GM12875 (cell line): Measurements from ENCODE around the gene STRADA.
"Not testable (repeated sequence)": the region's sequence is repeated elsewhere in the genome, so short reads cannot be mapped to it uniquely, and the experiment has no call there.

Source experiments
- H3K4me3 ChIP-seq: one replicate; pipeline ENCODE4 v1.5.1; 2011; ENCODE audit warnings: low read depth, low read length, control low read depth
- TF ChIP-seq, protein P1 (sequence below): IDR thresholded peaks from 2 replicates; pipeline ENCODE4 v1.5.1; 2011; ENCODE audit warnings: low read depth, mild to moderate bottlenecking, control low read depth, inconsistent platforms, low read length, moderate library complexity, borderline replicate concordance; ENCODE audit not compliant: insufficient read depth

Gene STRADA

DNA sequence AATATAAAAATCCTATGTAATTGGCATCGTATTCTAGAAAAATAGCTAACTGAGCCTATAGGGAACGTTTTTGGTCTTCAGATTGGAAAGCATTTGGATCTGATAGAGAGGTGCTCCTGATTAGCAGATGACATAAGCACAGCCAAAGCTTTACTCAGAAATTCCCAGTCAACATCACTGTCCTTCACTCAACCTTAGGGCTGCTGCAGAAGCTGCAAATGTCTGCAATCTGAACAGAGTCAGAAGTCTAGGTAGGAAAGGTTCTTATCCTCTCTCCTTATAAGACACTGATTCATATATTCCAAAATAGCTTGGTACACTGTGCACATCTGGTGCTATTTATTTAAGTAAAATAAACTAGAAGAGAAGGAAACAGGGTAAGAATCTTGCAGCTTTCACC lies 19.2 kb downstream of the STRADA start:
- no peak overlapping the region for H3K4me3 ChIP-seq
- TF ChIP-seq, protein P1, sequence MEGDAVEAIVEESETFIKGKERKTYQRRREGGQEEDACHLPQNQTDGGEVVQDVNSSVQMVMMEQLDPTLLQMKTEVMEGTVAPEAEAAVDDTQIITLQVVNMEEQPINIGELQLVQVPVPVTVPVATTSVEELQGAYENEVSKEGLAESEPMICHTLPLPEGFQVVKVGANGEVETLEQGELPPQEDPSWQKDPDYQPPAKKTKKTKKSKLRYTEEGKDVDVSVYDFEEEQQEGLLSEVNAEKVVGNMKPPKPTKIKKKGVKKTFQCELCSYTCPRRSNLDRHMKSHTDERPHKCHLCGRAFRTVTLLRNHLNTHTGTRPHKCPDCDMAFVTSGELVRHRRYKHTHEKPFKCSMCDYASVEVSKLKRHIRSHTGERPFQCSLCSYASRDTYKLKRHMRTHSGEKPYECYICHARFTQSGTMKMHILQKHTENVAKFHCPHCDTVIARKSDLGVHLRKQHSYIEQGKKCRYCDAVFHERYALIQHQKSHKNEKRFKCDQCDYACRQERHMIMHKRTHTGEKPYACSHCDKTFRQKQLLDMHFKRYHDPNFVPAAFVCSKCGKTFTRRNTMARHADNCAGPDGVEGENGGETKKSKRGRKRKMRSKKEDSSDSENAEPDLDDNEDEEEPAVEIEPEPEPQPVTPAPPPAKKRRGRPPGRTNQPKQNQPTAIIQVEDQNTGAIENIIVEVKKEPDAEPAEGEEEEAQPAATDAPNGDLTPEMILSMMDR: no peak

DNA sequence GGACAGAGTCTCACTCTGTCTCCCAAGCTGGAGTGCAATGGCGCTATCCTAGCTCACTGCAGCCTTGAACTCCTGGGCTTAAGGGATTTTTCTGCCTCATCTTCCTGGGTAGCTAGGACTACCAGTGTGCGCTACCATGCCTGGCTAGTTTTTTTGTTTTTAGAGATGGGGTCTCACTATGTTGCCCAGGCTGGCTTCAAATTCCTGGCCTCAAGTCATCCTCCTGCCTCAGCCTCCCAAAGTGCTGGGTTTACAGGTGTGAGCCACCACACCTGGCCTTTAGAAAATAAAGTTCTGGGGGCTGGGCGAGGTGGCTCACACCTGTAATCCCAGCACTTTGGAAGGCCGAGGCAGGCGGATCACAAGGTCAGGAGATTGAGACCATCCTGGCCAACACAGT lies 21.4 kb downstream of the STRADA start:
- H3K4me3 ChIP-seq: not testable (repeated sequence)

DNA sequence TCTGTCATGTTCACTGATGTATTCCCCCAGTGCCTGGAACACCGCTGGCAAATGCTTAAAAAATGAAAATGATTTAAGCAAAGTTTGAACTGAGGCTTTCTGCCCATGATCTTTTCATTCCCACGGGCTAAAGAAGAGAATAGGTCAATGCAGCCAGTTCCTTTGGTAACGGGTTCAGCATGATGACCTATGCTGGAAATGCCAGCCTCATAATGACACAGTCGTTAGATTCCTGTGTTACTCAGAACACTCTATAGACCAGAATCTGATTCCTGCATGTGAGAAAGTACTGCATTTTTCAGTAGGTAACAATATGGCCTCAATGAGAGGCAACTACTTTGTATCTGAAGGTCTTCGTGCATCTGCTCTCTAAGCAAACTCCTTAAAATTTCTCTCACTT lies 22.6 kb downstream of the STRADA start:
- no peak overlapping the region for H3K4me3 ChIP-seq
- TF ChIP-seq, protein P1: no peak

DNA sequence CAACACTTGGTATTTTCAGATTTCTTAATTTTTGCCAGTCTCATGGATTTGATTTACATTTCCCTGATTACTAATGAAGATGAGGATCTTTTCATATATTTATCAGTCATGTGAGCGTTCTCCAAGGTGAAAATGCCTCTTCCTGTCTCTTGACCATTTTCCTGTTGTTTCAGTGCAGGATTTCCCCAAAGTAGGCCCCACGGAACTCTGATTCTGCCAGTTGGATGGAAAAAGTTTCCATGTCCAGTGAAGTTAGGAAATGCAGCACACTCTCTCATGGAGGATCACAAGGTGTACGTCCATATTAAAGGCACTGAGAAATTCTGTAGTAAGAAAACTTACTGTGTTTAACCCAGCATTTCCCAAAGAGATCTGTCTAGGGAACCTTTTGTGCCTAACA lies 25.2 kb downstream of the STRADA start:
- TF ChIP-seq, protein P1: no peak
- H3K4me3 ChIP-seq: no peak overlapping the region

DNA sequence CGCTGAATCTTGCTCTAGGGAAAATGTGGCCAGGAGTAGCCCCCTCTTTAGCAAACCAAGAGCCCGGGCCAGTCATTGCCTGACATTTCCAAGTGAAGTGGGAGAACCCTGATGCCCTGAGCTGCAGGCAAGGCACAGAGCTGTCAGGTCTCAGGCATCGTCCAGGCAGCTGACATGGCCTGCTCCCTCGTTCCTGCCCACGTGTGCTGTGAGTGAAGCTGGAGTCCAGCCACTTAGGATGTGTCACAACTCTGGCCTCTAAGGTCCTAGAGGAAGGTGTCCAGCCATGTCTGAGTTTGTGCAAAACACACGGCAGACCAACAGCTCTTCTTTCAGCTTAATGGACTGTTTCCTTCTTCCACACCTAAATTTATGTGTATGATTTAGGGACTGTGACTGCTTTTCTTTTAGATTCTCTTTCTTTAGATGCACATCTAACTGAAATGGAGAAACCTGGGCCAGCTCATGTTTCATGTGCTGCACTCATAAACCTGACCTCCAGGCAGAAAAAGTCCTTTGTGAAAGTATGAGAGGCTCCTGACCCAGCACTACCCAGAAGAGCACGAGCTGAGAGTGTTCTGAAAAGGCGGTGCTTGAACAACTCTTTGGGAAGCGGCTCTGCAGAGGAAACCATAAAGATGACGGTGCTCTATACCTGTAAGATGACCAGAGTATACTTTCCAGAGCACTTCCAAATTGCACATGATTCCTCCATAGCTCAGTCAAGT lies 26.9 kb downstream of the STRADA start:
- TF ChIP-seq, protein P1: no peak
- H3K4me3 ChIP-seq: no peak overlapping the region

DNA sequence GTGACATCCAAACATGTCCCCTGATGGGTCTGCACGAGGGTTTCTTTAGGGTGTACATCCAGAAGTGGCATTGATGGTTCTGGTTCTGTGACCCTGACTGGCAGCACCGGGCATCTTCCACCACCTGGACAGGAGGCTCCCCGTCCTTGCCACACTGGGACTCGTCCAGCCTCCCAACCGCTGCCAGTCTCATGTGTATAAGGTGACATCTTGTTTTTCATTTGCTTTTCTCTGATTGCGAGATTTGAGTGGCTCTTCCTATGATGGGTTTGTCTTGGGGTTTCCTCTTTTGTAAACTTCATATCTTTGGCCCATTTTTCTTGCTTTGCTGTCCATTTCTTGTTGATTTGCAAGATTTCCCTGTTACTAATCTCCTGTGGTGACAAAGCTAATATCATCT lies 32.5 kb downstream of the STRADA start:
- TF ChIP-seq, protein P1: no peak
- H3K4me3 ChIP-seq: no peak overlapping the region

DNA sequence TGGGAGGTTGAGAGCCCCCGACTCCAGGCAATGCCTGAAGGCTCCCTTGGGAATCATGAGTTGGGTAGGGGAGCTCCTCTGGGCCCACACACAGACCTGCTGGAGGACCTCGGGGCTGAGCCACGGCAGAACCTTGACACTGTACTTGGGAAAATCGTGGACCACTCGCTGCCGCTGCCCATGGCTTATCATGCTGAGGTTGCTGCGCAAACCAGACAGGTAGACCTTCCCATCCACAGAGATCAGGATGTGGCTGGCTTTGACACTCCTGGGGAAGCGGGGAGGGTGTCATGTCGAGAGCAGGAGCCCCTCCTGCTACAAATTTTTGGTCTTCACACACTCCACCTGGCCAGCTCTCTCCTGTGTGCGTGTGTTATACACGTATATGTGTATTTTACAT lies 34.4 kb downstream of the STRADA start:
- no peak overlapping the region for H3K4me3 ChIP-seq
- TF ChIP-seq, protein P1: no peak
